ENCODE data around the gene MCF2.

DNA sequence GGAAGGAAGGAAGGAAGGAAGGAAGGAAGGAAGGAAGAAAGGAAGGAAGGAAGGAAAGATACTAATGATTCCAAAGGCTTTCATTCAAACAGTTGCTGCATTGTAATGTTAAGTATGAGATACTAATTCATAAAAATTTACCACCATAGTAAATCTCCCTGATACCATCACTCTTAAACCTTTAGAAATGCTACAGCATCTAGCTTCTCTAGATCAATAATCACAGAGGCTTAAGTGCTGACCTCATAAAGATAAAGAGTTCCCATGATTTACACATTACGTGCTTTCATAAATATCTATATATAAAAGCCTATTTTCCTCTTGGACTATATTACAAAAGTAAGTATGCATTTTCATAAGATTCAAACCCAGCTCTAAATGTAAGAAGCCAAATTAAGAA, 141.0 kb downstream of the MCF2 start:
- TF ChIP-seq, protein P1, sequence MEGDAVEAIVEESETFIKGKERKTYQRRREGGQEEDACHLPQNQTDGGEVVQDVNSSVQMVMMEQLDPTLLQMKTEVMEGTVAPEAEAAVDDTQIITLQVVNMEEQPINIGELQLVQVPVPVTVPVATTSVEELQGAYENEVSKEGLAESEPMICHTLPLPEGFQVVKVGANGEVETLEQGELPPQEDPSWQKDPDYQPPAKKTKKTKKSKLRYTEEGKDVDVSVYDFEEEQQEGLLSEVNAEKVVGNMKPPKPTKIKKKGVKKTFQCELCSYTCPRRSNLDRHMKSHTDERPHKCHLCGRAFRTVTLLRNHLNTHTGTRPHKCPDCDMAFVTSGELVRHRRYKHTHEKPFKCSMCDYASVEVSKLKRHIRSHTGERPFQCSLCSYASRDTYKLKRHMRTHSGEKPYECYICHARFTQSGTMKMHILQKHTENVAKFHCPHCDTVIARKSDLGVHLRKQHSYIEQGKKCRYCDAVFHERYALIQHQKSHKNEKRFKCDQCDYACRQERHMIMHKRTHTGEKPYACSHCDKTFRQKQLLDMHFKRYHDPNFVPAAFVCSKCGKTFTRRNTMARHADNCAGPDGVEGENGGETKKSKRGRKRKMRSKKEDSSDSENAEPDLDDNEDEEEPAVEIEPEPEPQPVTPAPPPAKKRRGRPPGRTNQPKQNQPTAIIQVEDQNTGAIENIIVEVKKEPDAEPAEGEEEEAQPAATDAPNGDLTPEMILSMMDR (IDR thresholded peaks at IDR 0.05), result no peak
- no peak for TF ChIP-seq POLR2A (IDR thresholded peaks at IDR 0.05)
